ENCODE data around the gene TFF3.

Gene TFF3

GRCh38 chr21:42265231-42265812 is 49.9 kb downstream of the TFF3 start:
- H3K27me3 ChIP-seq: peaks cover 0 to 44% of the 10 kb centered on the region in 2 donors
- intact Hi-C loops (cut with DNase I; ENCODE audit: low total_unique reads): no loop called here
- peaks cover 0 to 10% (median 5%) of the 10 kb centered on the region in 4 donors for H3K4me1 ChIP-seq
- H3K27ac ChIP-seq: no peak overlapping the region
- no peak overlapping the region for H3K4me3 ChIP-seq
- no peak for TF ChIP-seq CTCF (IDR thresholded peaks at IDR 0.05)
- no peaks in the 10 kb centered on the region for H3K9me3 ChIP-seq
- no peaks in the 10 kb centered on the region for H3K36me3 ChIP-seq
- no peak for DNase-seq

- Histone ChIP-seq H3K4me3 (no peak overlapping the region), H3K9me3 (no peaks in the 10 kb centered on the region), H3K4me1 (peaks cover 0 to 10% (median 5%) of the 10 kb centered on the region in 4 donors), H3K36me3 (no peaks in the 10 kb centered on the region), H3K27ac (no peak overlapping the region), H3K27me3 (peaks cover 0 to 52% of the 10 kb centered on the region in 2 donors)
- no peak for TF ChIP-seq CTCF (IDR thresholded peaks at IDR 0.05)
- intact Hi-C loops (cut with DNase I; ENCODE audit: low total_unique reads): loop anchor here (5.0 kb wide), 1 partner anchor 102 kb away; no protein-coding TSS in a partner anchor
- no peak for DNase-seq
Measured at GRCh38 chr21:42264245-42265195, 50.7 kb downstream of the TFF3 start.

GRCh38 chr21:42263591-42264131 is 51.5 kb downstream of the TFF3 start:
- H3K36me3 ChIP-seq: no peaks in the 10 kb centered on the region
- no peak for TF ChIP-seq CTCF (IDR thresholded peaks at IDR 0.05)
- H3K27ac ChIP-seq: no peak overlapping the region
- H3K27me3 ChIP-seq: peaks cover 0 to 49% of the 10 kb centered on the region in 2 donors
- H3K4me3 ChIP-seq: no peak overlapping the region
- no peaks in the 10 kb centered on the region for H3K9me3 ChIP-seq
- intact Hi-C loops (cut with DNase I; ENCODE audit: low total_unique reads): loop anchor here (5.0 kb wide), 1 partner anchor 101 kb away; no protein-coding TSS in a partner anchor
- DNase-seq: peak; percentile 68 to 73
- peaks cover 0 to 10% (median 5%) of the 10 kb centered on the region in 4 donors for H3K4me1 ChIP-seq

GRCh38 chr21:42262831-42263231 is 52.4 kb downstream of the TFF3 start:
- Histone ChIP-seq H3K36me3 (no peaks in the 10 kb centered on the region), H3K4me3 (no peak overlapping the region), H3K27me3 (peaks cover 0 to 48% of the 10 kb centered on the region in 2 donors), H3K9me3 (no peaks in the 10 kb centered on the region), H3K4me1 (peaks cover 0 to 10% (median 5%) of the 10 kb centered on the region in 4 donors), H3K27ac (no peak overlapping the region)
- TF ChIP-seq CTCF (IDR thresholded peaks at IDR 0.05): no peak
- peak; percentile 53 to 76 for DNase-seq
- intact Hi-C loops (cut with DNase I; ENCODE audit: low total_unique reads): loop anchor here (5.0 kb wide), 1 partner anchor 101 kb away; no protein-coding TSS in a partner anchor

- Histone ChIP-seq H3K36me3 (no peaks in the 10 kb centered on the region), H3K4me1 (peaks cover 0 to 10% (median 5%) of the 10 kb centered on the region in 4 donors), H3K27ac (no peak overlapping the region), H3K4me3 (no peak overlapping the region), H3K27me3 (peaks cover 0 to 47% of the 10 kb centered on the region in 2 donors), H3K9me3 (no peaks in the 10 kb centered on the region)
- TF ChIP-seq CTCF (IDR thresholded peaks at IDR 0.05): no peak
- DNase-seq: no peak
- intact Hi-C loops (cut with DNase I; ENCODE audit: low total_unique reads): loop anchor here (5.0 kb wide), 1 partner anchor 100 kb away; no protein-coding TSS in a partner anchor
Measured at GRCh38 chr21:42261829-42262200, 53.4 kb downstream of the TFF3 start.
